HCT116 (cell line): ENCODE data around the gene EMB. TPM values are rescaled to one million over a fixed set of nuclear protein-coding genes. Genes with fewer than 3 reads are reported as not detected.

ENCODE experiments used
- ATAC-seq: fragments of 200-7000 bp; cut with Tn5 transposase; 2 replicates; pipeline ENCODE4 v1.9.1; 2020; ENCODE audit warnings: mild to moderate bottlenecking, moderate library complexity
- BruUV-seq: library from RNA; stranded (reverse); fragments of 400-500 nt; replicated peaks from 2 replicates; lab custom pipeline; 2021; lab: Mats Ljungman, UMichigan
- CTCF ChIA-PET: fragments of 300-600 bp; sonication (Branson Sonifier 250); formaldehyde crosslinking; loops from one replicate; lab custom pipeline; 2021; ENCODE audit warnings: antibody characterized with exemption; lab: Charles Lee
- POLR2A ChIA-PET: fragments of 300-600, 350-600 bp; sonication (Branson Sonifier 250); formaldehyde crosslinking; loops from one replicate; lab custom pipeline; 2021; ENCODE audit warnings: antibody characterized with exemption; lab: Charles Lee
- RAD21 ChIA-PET, 2 experiments: fragments of 300-600 bp; sonication (Branson Sonifier 250); formaldehyde crosslinking; loops; one replicate each; lab custom pipeline; 2023; ENCODE audit warnings: low total read pairs in 2 of 2; ENCODE audit not compliant: uncharacterized antibody in 2 of 2, unreplicated experiment in 2 of 2, low non-redundant PET in 1 of 2; lab: Charles Lee
- DNase-seq: peaks from one replicate; pipeline ENCODE4 v3.0.0-alpha.2; 2010; ENCODE audit warnings: low read depth, low spot score
- H2AFZ ChIP-seq: fragments of 200-600 bp; shearing (Covaris generic), sonication (generic); 2 replicates; pipeline ENCODE4 v1.6.1; 2017; ENCODE audit warnings: low read depth, mixed run types, mixed read lengths, antibody characterized with exemption, low read length; ENCODE audit not compliant: poor library complexity, severe bottlenecking
- H3K27ac ChIP-seq: 2 replicates; pipeline ENCODE4 v1.5.1; 2012; ENCODE audit warnings: low read depth, low read length
- H3K27me3 ChIP-seq: fragments of 200-600 bp; sonication (generic); 2 replicates; pipeline ENCODE4 v1.6.1; 2016; ENCODE audit warnings: mixed run types, low read length, mixed read lengths; ENCODE audit not compliant: insufficient read depth
- H3K36me3 ChIP-seq, 2 experiments: fragments of 200-500 bp in 1 of 2; fragments of 200-600 bp in 1 of 2; sonication (Bioruptor generic) in 1 of 2; sonication (generic) in 1 of 2; 2 replicates each; pipeline versions ENCODE4 v1.5.1 to v1.6.1; 2014 to 2016; ENCODE audit warnings: low read length in 2 of 2, inconsistent platforms in 1 of 2, mixed read lengths in 1 of 2, mixed run types in 1 of 2; ENCODE audit not compliant: insufficient read depth in 2 of 2, control insufficient read depth in 1 of 2
- H3K4me1 ChIP-seq, 2 experiments: fragments of 200-600 bp in 1 of 2; sonication (generic) in 1 of 2; 2 replicates each; pipeline versions ENCODE4 v1.5.1 to v1.6.1; 2012 to 2017; ENCODE audit warnings: low read length in 2 of 2, inconsistent platforms in 1 of 2, mild to moderate bottlenecking in 1 of 2, mixed read lengths in 1 of 2, mixed run types in 1 of 2, moderate library complexity in 1 of 2; ENCODE audit not compliant: insufficient read depth in 2 of 2, control insufficient read depth in 1 of 2
- H3K4me2 ChIP-seq: fragments of 200-600 bp; sonication (generic); 2 replicates; pipeline ENCODE4 v1.6.1; 2017; ENCODE audit warnings: mixed run types, low read length, mixed read lengths
- H3K4me3 ChIP-seq, 2 experiments: fragments of 200-600 bp in 1 of 2; sonication (generic) in 1 of 2; replicated peaks in 1 of 2; 2 replicates each; pipeline ENCODE4 v1.5.1; 2011 to 2016; ENCODE audit warnings: low read length in 2 of 2, control low read depth in 1 of 2, low read depth in 1 of 2, mild to moderate bottlenecking in 1 of 2, mixed read lengths in 1 of 2, mixed run types in 1 of 2
- H3K79me2 ChIP-seq: fragments of 200-600 bp; sonication (generic); 2 replicates; pipeline ENCODE4 v1.6.1; 2017; ENCODE audit warnings: mild to moderate bottlenecking, mixed run types, low read length, moderate library complexity, mixed read lengths; ENCODE audit not compliant: insufficient read depth
- H3K9ac ChIP-seq: fragments of 200-600 bp; sonication (generic); 2 replicates; pipeline ENCODE4 v1.6.1; 2016; ENCODE audit warnings: low read length, mixed read lengths
- H3K9me2 ChIP-seq: fragments of 200-600 bp; sonication (generic), shearing (Covaris generic); 2 replicates; pipeline ENCODE4 v1.6.1; 2017; ENCODE audit warnings: mixed run types, mild to moderate bottlenecking, moderate library complexity; ENCODE audit not compliant: insufficient read depth
- H3K9me3 ChIP-seq, 2 experiments: fragments of 200-500 bp in 1 of 2; fragments of 200-600 bp in 1 of 2; sonication (Bioruptor generic) in 1 of 2; sonication (generic) in 1 of 2; 2 replicates each; pipeline ENCODE4 v1.6.1; 2014 to 2017; ENCODE audit warnings: low read length in 2 of 2, mixed read lengths in 2 of 2, inconsistent platforms in 1 of 2, low read depth in 1 of 2, mild to moderate bottlenecking in 1 of 2, mixed run types in 1 of 2, moderate library complexity in 1 of 2; ENCODE audit not compliant: control insufficient read depth in 1 of 2, insufficient read depth in 1 of 2
- H4K20me1 ChIP-seq: fragments of 200-600 bp; sonication (generic), shearing (Covaris generic); 2 replicates; pipeline ENCODE4 v1.6.1; 2017; ENCODE audit warnings: mixed run types, mild to moderate bottlenecking, moderate library complexity; ENCODE audit not compliant: insufficient read depth
- CEBPB ChIP-seq: IDR thresholded peaks from 2 replicates; pipeline ENCODE4 v1.6.1; 2012; ENCODE audit warnings: low read depth
- EGR1 ChIP-seq: IDR thresholded peaks from 2 replicates; pipeline ENCODE4 v1.6.1; 2012; ENCODE audit warnings: low read depth
- FOSL1 ChIP-seq: IDR thresholded peaks from 2 replicates; pipeline ENCODE4 v1.6.1; 2012; ENCODE audit warnings: low read depth
- POLR2A ChIP-seq: IDR thresholded peaks from 2 replicates; pipeline ENCODE4 v1.7.0; 2011; ENCODE audit warnings: borderline replicate concordance; ENCODE audit not compliant: insufficient read depth, insufficient read length; ENCODE audit errors: extremely low read depth
- RAD21 ChIP-seq: IDR thresholded peaks from 2 replicates; pipeline ENCODE4 v1.6.1; 2012; ENCODE audit warnings: low read depth, mild to moderate bottlenecking
- SIN3A ChIP-seq: IDR thresholded peaks from 2 replicates; pipeline ENCODE4 v1.6.1; 2012; ENCODE audit warnings: low read depth
- ZNF274 ChIP-seq: fragments of 200-500 bp; sonication (Bioruptor generic); IDR thresholded peaks from 2 replicates; pipeline ENCODE4 v1.6.1; 2014; ENCODE audit warnings: mild to moderate bottlenecking, low read depth, low read length, inconsistent platforms
- intact Hi-C: fragments of 100-400 bp; cut with micrococcal nuclease; formaldehyde crosslinking; loops from 2 replicates; pipeline ENCODE4 v1.10.0; 2022
- total RNA-seq: library from RNA; stranded (reverse); gene quantifications from one replicate; pipeline ENCODE4 v1.2.1, GENCODE V29; 2021; ENCODE audit not compliant: unreplicated experiment
- TF ChIP-seq, protein P1 (sequence below), 3 experiments: fragments of 200-600 bp in 1 of 3; sonication (generic) in 1 of 3; IDR thresholded peaks in 2 of 3; conservative IDR thresholded peaks in 1 of 3; 2 replicates each; pipeline ENCODE4 v1.5.1; 2012 to 2017; ENCODE audit warnings: low read depth in 2 of 3, low read length in 2 of 3, antibody characterized with exemption in 1 of 3, borderline replicate concordance in 1 of 3, control low read depth in 1 of 3, mild to moderate bottlenecking in 1 of 3, mixed read lengths in 1 of 3, mixed run types in 1 of 3, moderate library complexity in 1 of 3; ENCODE audit not compliant: insufficient read depth in 1 of 3
- TF ChIP-seq, protein P2 (sequence below): IDR thresholded peaks from 2 replicates; pipeline ENCODE4 v1.6.1; 2012
- TF ChIP-seq, protein P3 (sequence below): IDR thresholded peaks from 2 replicates; pipeline ENCODE4 v1.6.1; 2011; ENCODE audit warnings: mild to moderate bottlenecking, low read length, moderate library complexity; ENCODE audit not compliant: insufficient replicate concordance; ENCODE audit errors: extremely low read depth

Gene EMB
- total RNA-seq, 1 experiment from 2014 or later: 15.2 TPM

DNA sequence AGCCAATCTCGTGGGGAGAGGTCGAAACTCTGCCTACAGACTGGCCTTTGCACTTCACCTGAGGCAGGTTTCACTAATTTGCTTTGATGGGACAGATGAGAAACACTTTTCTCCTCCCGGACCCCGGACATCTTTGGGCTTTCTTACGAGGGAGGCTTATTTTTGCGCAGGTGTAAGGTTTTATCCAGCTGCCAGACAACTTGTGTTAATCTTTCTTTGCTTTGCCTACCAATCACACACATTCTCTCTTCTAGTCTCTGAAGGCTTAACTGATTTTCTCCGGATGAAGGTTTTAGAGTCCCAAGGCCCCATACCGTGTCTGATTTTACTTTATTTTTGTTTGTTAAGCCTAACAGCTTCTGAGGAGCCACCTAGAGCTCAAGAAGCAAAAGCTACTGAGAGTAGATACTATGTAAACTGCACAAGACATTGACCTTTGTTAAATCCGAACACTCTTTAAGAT, 436 bp upstream of the EMB start:
- no peak for DNase-seq
- CTCF ChIA-PET: no interaction called here
- peak overlapping the region; percentile 48 to 63 for H3K4me3 ChIP-seq
- no peaks in the 10 kb centered on the region for H3K36me3 ChIP-seq
- no peaks in the 10 kb centered on the region for H4K20me1 ChIP-seq
- no peaks in the 10 kb centered on the region for H3K27me3 ChIP-seq
- RAD21 ChIA-PET: no interaction called here
- H2AFZ ChIP-seq: no peak overlapping the region
- ATAC-seq: peak; percentile 18
- H3K4me1 ChIP-seq: peaks cover 0 to 3% of the 10 kb centered on the region in 2 experiments; a peak in 2 of 4 replicates
- H3K9ac ChIP-seq: peak overlapping the region; percentile 61
- H3K79me2 ChIP-seq: no peaks in the 10 kb centered on the region
- no TSS peak for BruUV-seq
- H3K4me2 ChIP-seq: peak overlapping the region; percentile 75
- intact Hi-C loops: no loop called here
- H3K9me3 ChIP-seq: no peaks in the 10 kb centered on the region
- H3K9me2 ChIP-seq: no peaks in the 10 kb centered on the region
- TF ChIP-seq POLR2A: no peak
- TF ChIP-seq, protein P1, sequence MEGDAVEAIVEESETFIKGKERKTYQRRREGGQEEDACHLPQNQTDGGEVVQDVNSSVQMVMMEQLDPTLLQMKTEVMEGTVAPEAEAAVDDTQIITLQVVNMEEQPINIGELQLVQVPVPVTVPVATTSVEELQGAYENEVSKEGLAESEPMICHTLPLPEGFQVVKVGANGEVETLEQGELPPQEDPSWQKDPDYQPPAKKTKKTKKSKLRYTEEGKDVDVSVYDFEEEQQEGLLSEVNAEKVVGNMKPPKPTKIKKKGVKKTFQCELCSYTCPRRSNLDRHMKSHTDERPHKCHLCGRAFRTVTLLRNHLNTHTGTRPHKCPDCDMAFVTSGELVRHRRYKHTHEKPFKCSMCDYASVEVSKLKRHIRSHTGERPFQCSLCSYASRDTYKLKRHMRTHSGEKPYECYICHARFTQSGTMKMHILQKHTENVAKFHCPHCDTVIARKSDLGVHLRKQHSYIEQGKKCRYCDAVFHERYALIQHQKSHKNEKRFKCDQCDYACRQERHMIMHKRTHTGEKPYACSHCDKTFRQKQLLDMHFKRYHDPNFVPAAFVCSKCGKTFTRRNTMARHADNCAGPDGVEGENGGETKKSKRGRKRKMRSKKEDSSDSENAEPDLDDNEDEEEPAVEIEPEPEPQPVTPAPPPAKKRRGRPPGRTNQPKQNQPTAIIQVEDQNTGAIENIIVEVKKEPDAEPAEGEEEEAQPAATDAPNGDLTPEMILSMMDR (IDR thresholded peaks at IDR 0.05 in 2 of 3, conservative IDR thresholded peaks at IDR 0.05 in 1 of 3; ENCODE audit: borderline replicate concordance in 1 of 3, insufficient read depth in 1 of 3, low read depth in 2 of 3, low read length in 2 of 3): no peak
- TF ChIP-seq, protein P2, sequence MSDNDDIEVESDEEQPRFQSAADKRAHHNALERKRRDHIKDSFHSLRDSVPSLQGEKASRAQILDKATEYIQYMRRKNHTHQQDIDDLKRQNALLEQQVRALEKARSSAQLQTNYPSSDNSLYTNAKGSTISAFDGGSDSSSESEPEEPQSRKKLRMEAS: 0 out of 2 replicates have a peak, but pooled peaks have one; percentile 3
- peak overlapping the region; percentile 59 for H3K27ac ChIP-seq
- POLR2A ChIA-PET: no interaction called here

DNA sequence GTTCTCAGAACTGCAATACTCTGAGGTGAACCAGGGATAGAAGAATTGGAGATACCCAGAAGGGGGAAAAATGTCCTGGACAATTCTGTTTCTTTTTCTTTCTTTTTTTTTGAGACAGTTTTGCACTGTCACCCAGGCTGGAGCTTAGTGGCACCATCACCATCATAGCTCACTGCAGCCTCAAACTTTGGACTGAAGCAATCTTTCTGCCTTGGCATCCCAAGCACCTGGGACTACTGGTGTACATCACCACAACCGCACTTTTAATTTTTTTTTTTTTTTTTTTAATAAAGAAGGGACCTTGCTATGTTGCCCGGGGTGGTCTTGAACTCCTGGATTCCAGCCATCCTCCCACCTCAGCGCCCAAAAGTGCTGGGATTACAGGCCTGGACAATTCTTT, 1.9 kb downstream of the EMB start:
- CTCF ChIA-PET: no interaction called here
- H3K36me3 ChIP-seq: no peaks in the 10 kb centered on the region
- POLR2A ChIA-PET: no interaction called here
- no peaks in the 10 kb centered on the region for H3K27me3 ChIP-seq
- no peak overlapping the region for H2AFZ ChIP-seq
- ATAC-seq (no peak), DNase-seq (no peak)
- H3K4me2 ChIP-seq: no peak overlapping the region
- RAD21 ChIA-PET: no interaction called here
- H3K9ac ChIP-seq: no peak overlapping the region
- no peaks in the 10 kb centered on the region for H3K79me2 ChIP-seq
- BruUV-seq: no TSS peak
- H3K4me3 ChIP-seq: no peak overlapping the region
- H3K9me2 ChIP-seq: no peaks in the 10 kb centered on the region
- H4K20me1 ChIP-seq: no peaks in the 10 kb centered on the region
- H3K9me3 ChIP-seq: no peaks in the 10 kb centered on the region
- TF ChIP-seq, protein P1 (IDR thresholded peaks at IDR 0.05 in 2 of 3, conservative IDR thresholded peaks at IDR 0.05 in 1 of 3; ENCODE audit: borderline replicate concordance in 1 of 3, insufficient read depth in 1 of 3, low read depth in 2 of 3, low read length in 2 of 3): no peak
- TF ChIP-seq, protein P3, sequence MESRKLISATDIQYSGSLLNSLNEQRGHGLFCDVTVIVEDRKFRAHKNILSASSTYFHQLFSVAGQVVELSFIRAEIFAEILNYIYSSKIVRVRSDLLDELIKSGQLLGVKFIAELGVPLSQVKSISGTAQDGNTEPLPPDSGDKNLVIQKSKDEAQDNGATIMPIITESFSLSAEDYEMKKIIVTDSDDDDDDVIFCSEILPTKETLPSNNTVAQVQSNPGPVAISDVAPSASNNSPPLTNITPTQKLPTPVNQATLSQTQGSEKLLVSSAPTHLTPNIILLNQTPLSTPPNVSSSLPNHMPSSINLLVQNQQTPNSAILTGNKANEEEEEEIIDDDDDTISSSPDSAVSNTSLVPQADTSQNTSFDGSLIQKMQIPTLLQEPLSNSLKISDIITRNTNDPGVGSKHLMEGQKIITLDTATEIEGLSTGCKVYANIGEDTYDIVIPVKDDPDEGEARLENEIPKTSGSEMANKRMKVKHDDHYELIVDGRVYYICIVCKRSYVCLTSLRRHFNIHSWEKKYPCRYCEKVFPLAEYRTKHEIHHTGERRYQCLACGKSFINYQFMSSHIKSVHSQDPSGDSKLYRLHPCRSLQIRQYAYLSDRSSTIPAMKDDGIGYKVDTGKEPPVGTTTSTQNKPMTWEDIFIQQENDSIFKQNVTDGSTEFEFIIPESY: no peak
- TF ChIP-seq EGR1 (no peak), CEBPB (no peak), SIN3A (no peak), FOSL1 (no peak), ZNF274 (no peak), RAD21 (no peak)
- intact Hi-C loops: no loop called here
- H3K4me1 ChIP-seq: peaks cover 0 to 3% of the 10 kb centered on the region in 2 experiments; a peak in 2 of 4 replicates
- no peak overlapping the region for H3K27ac ChIP-seq
